Measurements from ENCODE around the gene ARHGAP24. TPM values are rescaled to one million over a fixed set of nuclear protein-coding genes. Genes with fewer than 3 reads are reported as not detected.

Gene ARHGAP24
- polyA plus RNA-seq, 3 donors = 12.5 to 32.0 (median 18.8) TPM

GRCh38 chr4:85684676-85685075 lies 209.7 kb downstream of the ARHGAP24 start:
- intact Hi-C loops (cut with micrococcal nuclease) = no loop called here
- Mint-ChIP-seq H3K36me3 (peaks cover 0 to 10% of the 10 kb centered on the region in 2 donors), H3K27ac (no peak overlapping the region), H3K4me1 (peaks cover 27% of the 10 kb centered on the region), H3K4me3 (no peak overlapping the region), H3K9me3 (no peaks in the 10 kb centered on the region), H3K27me3 (ENCODE audit: low read depth in 3 of 3) (no peaks in the 10 kb centered on the region)
- Histone ChIP-seq H2AFZ (ENCODE audit: insufficient read depth, low read depth, low read length, poor library complexity, severe bottlenecking) (no peak overlapping the region), H4K20me1 (ENCODE audit: insufficient read depth, low read length) (no peaks in the 10 kb centered on the region), H3K27me3 (ENCODE audit: control insufficient read depth in 2 of 2, insufficient read depth in 2 of 2, low read length in 2 of 2) (no peaks in the 10 kb centered on the region), H3K4me1 (ENCODE audit: control insufficient read depth in 1 of 2, insufficient read depth in 2 of 2, low read length in 2 of 2) (peaks cover 24 to 29% of the 10 kb centered on the region in 2 donors), H3K4me2 (replicated peaks; ENCODE audit: extremely low read depth, low read length, poor library complexity, severe bottlenecking) (no peak overlapping the region), H3K4me3 (replicated peaks in 1 of 3; ENCODE audit: low read depth in 2 of 3, low read length in 3 of 3) (no peak overlapping the region), H3K36me3 (replicated peaks in 1 of 2; ENCODE audit: control insufficient read depth in 1 of 2, insufficient read depth in 2 of 2, low read length in 2 of 2) (no peaks in the 10 kb centered on the region), H3K27ac (ENCODE audit: low read depth in 1 of 2, low read length in 2 of 2) (no peak overlapping the region), H3K9me3 (replicated peaks in 1 of 2; ENCODE audit: control insufficient read depth in 1 of 2, insufficient read depth in 1 of 2, low read length in 2 of 2) (no peaks in the 10 kb centered on the region), H3K9ac (ENCODE audit: insufficient read depth, low read length, poor library complexity, severe bottlenecking) (no peak overlapping the region), H3K79me2 (ENCODE audit: insufficient read depth, low read length) (peaks cover 4% of the 10 kb centered on the region)
- no CpG with 5 or more reads among the region's 1 CpG for WGBS (ENCODE audit: insufficient coverage)
- DNase-seq = no peak
- no peak for TF ChIP-seq CTCF (IDR thresholded peaks at IDR 0.05)

- intact Hi-C loops (cut with micrococcal nuclease) = no loop called here
- no peak for DNase-seq
- no peak overlapping the region for H3K4me2 ChIP-seq (replicated peaks; ENCODE audit: extremely low read depth, low read length, poor library complexity, severe bottlenecking)
- H3K4me3 ChIP-seq (replicated peaks in 1 of 3; ENCODE audit: low read depth in 2 of 3, low read length in 3 of 3) = no peak overlapping the region
- no peak for TF ChIP-seq CTCF (IDR thresholded peaks at IDR 0.05)
- H3K9me3 ChIP-seq (replicated peaks in 1 of 2; ENCODE audit: control insufficient read depth in 1 of 2, insufficient read depth in 1 of 2, low read length in 2 of 2) = no peaks in the 10 kb centered on the region
- H3K4me3 Mint-ChIP-seq = no peak overlapping the region
- no peak overlapping the region for H3K27ac Mint-ChIP-seq
- no CpG with 5 or more reads among the region's 4 CpGs for WGBS (ENCODE audit: insufficient coverage)
- peaks cover 0 to 19% of the 10 kb centered on the region in 2 donors for H3K36me3 Mint-ChIP-seq
- no peak overlapping the region for H2AFZ ChIP-seq (ENCODE audit: insufficient read depth, low read depth, low read length, poor library complexity, severe bottlenecking)
- no peaks in the 10 kb centered on the region for H4K20me1 ChIP-seq (ENCODE audit: insufficient read depth, low read length)
- peaks cover 7 to 12% of the 10 kb centered on the region in 2 donors for H3K4me1 ChIP-seq (ENCODE audit: control insufficient read depth in 1 of 2, insufficient read depth in 2 of 2, low read length in 2 of 2)
- no peaks in the 10 kb centered on the region for H3K27me3 ChIP-seq (ENCODE audit: control insufficient read depth in 2 of 2, insufficient read depth in 2 of 2, low read length in 2 of 2)
- peaks cover 15% of the 10 kb centered on the region for H3K4me1 Mint-ChIP-seq
- H3K27me3 Mint-ChIP-seq (ENCODE audit: low read depth in 3 of 3) = no peaks in the 10 kb centered on the region
- H3K9ac ChIP-seq (ENCODE audit: insufficient read depth, low read length, poor library complexity, severe bottlenecking) = no peak overlapping the region
- H3K9me3 Mint-ChIP-seq = peaks cover 0 to 4% (median 0%) of the 10 kb centered on the region in 7 donors
- peaks cover 8% of the 10 kb centered on the region for H3K79me2 ChIP-seq (ENCODE audit: insufficient read depth, low read length)
- H3K27ac ChIP-seq (ENCODE audit: low read depth in 1 of 2, low read length in 2 of 2) = no peak overlapping the region
- H3K36me3 ChIP-seq (replicated peaks in 1 of 2; ENCODE audit: control insufficient read depth in 1 of 2, insufficient read depth in 2 of 2, low read length in 2 of 2) = no peaks in the 10 kb centered on the region
These were observed 211.4 kb downstream of the ARHGAP24 start for GRCh38 chr4:85686398-85686797.

Measured in CD14-positive monocyte (primary cell).